HEK293 (cell line): ENCODE measurements around the gene KIF26B.

ENCODE experiments used
- CTCF ChIA-PET: fragments of 350-600 bp; formaldehyde crosslinking; extraction: SDS; loops from one replicate; lab custom pipeline; 2021; ENCODE audit warnings: antibody characterized with exemption; lab: Yijun Ruan, JAX
- POLR2A ChIA-PET: fragments of 300-600 bp; formaldehyde crosslinking; extraction: SDS; loops from one replicate; lab custom pipeline; 2020; ENCODE audit warnings: antibody characterized with exemption, inconsistent platforms; lab: Yijun Ruan, JAX
- H3K27ac ChIP-seq: fragments of 200-500 bp; sonication (Bioruptor generic); 2 replicates; pipeline ENCODE4 v1.5.1; 2014; ENCODE audit warnings: low read depth, low read length, control low read depth, inconsistent platforms; ENCODE audit errors: extremely low read depth
- H3K36me3 ChIP-seq, 2 experiments: fragments of 200-500 bp in 1 of 2; sonication (Bioruptor generic) in 1 of 2; 1 replicate in 1 of 2; 2 replicates in 1 of 2; pipeline ENCODE4 v1.5.1; 2014 to 2017; ENCODE audit warnings: inconsistent platforms in 2 of 2, low read length in 2 of 2; ENCODE audit not compliant: control insufficient read depth in 2 of 2, insufficient read depth in 1 of 2
- H3K4me1 ChIP-seq: fragments of 200-500 bp; sonication (Bioruptor generic); 2 replicates; pipeline ENCODE4 v1.5.1; 2014; ENCODE audit warnings: mild to moderate bottlenecking, low read length, inconsistent platforms; ENCODE audit not compliant: control insufficient read depth, insufficient read depth
- H3K4me3 ChIP-seq: 2 replicates; pipeline ENCODE4 v1.5.1; 2011; ENCODE audit warnings: low read depth, mild to moderate bottlenecking, control low read depth, low read length, moderate library complexity
- H3K9me3 ChIP-seq: fragments of 200-500 bp; sonication (Bioruptor generic); 2 replicates; pipeline ENCODE4 v1.5.1; 2014; ENCODE audit warnings: low read depth, low read length, inconsistent platforms; ENCODE audit not compliant: control insufficient read depth, insufficient read depth
- GLI4 ChIP-seq: fragments of 450-650 bp; formaldehyde crosslinking; IDR thresholded peaks from 2 replicates; pipeline ENCODE4 v1.5.1; 2016; ENCODE audit warnings: missing biosample characterization, missing genetic modification characterization
- KLF9 ChIP-seq: fragments of 450-650 bp; formaldehyde crosslinking; IDR thresholded peaks from 2 replicates; pipeline ENCODE4 v1.5.1; 2016; ENCODE audit warnings: missing biosample characterization, missing genetic modification characterization, low read depth
- MZF1 ChIP-seq: fragments of 450-650 bp; formaldehyde crosslinking; IDR thresholded peaks from 2 replicates; pipeline ENCODE4 v1.5.1; 2017; ENCODE audit warnings: missing biosample characterization, missing genetic modification characterization, borderline replicate concordance
- SETDB1 ChIP-seq: IDR thresholded peaks from one replicate; pipeline ENCODE4 v1.6.1; 2017; ENCODE audit warnings: mild to moderate bottlenecking, low read length, moderate library complexity, mixed read lengths; ENCODE audit not compliant: insufficient read length
- SP7 ChIP-seq: fragments of 450-650 bp; formaldehyde crosslinking; IDR thresholded peaks from 2 replicates; pipeline ENCODE4 v1.5.1; 2016; ENCODE audit warnings: missing biosample characterization, missing genetic modification characterization
- TRIM28 ChIP-seq: IDR thresholded peaks from 2 replicates; pipeline ENCODE4 v1.6.1; 2011; ENCODE audit warnings: low read length, control low read depth, borderline replicate concordance
- ZNF133 ChIP-seq: fragments of 450-650 bp; formaldehyde crosslinking; IDR thresholded peaks from 2 replicates; pipeline ENCODE4 v1.5.1; 2016; ENCODE audit warnings: missing biosample characterization, missing genetic modification characterization
- ZNF16 ChIP-seq: fragments of 450-650 bp; formaldehyde crosslinking; IDR thresholded peaks from 2 replicates; pipeline ENCODE4 v1.5.1; 2016; ENCODE audit warnings: low read depth, missing biosample characterization, missing genetic modification characterization
- ZNF221 ChIP-seq: fragments of 450-650 bp; formaldehyde crosslinking; IDR thresholded peaks from 2 replicates; pipeline ENCODE4 v1.5.1; 2017; ENCODE audit warnings: missing biosample characterization, missing genetic modification characterization, borderline replicate concordance
- ZNF274 ChIP-seq, 2 experiments: fragments of 200-500 bp in 1 of 2; fragments of 450-650 bp in 1 of 2; sonication (Bioruptor generic) in 1 of 2; formaldehyde crosslinking in 1 of 2; IDR thresholded peaks; 2 replicates each; pipeline versions ENCODE4 v1.5.1 to v1.6.1; 2014 to 2016; ENCODE audit warnings: borderline replicate concordance in 1 of 2, inconsistent platforms in 1 of 2, low read length in 1 of 2, missing biosample characterization in 1 of 2, missing genetic modification characterization in 1 of 2
- ZNF280C ChIP-seq: fragments of 450-650 bp; formaldehyde crosslinking; IDR thresholded peaks from 2 replicates; pipeline ENCODE4 v1.5.1; 2016; ENCODE audit warnings: missing biosample characterization, missing genetic modification characterization
- ZNF292 ChIP-seq: fragments of 450-650 bp; formaldehyde crosslinking; IDR thresholded peaks from 2 replicates; pipeline ENCODE4 v1.5.1; 2016; ENCODE audit warnings: low read depth, missing biosample characterization, missing genetic modification characterization, borderline replicate concordance
- ZNF324 ChIP-seq: fragments of 450-650 bp; formaldehyde crosslinking; IDR thresholded peaks from 2 replicates; pipeline ENCODE4 v1.5.1; 2016; ENCODE audit warnings: missing biosample characterization, missing genetic modification characterization
- ZNF366 ChIP-seq: fragments of 450-650 bp; formaldehyde crosslinking; conservative IDR thresholded peaks from 2 replicates; pipeline ENCODE4 v1.5.1; 2016; ENCODE audit warnings: missing biosample characterization, missing genetic modification characterization
- ZNF473 ChIP-seq: fragments of 450-650 bp; formaldehyde crosslinking; IDR thresholded peaks from 2 replicates; pipeline ENCODE4 v1.5.1; 2017; ENCODE audit warnings: missing biosample characterization, missing genetic modification characterization
- ZNF561 ChIP-seq: fragments of 450-650 bp; IDR thresholded peaks from 2 replicates; pipeline ENCODE4 v1.5.1; 2018; ENCODE audit warnings: missing biosample characterization, missing genetic modification characterization, borderline replicate concordance
- ZNF629 ChIP-seq: fragments of 450-650 bp; formaldehyde crosslinking; IDR thresholded peaks from 2 replicates; pipeline ENCODE4 v1.5.1; 2017; ENCODE audit warnings: missing biosample characterization, missing genetic modification characterization
- TF ChIP-seq, protein P1 (sequence below): fragments of 450-650 bp; formaldehyde crosslinking; IDR thresholded peaks from 2 replicates; pipeline ENCODE4 v1.5.1; 2016; ENCODE audit warnings: missing biosample characterization, missing genetic modification characterization, borderline replicate concordance
- TF ChIP-seq, protein P2 (sequence below): fragments of 450-650 bp; formaldehyde crosslinking; IDR thresholded peaks from 2 replicates; pipeline ENCODE4 v1.5.1; 2016; ENCODE audit warnings: missing biosample characterization, missing genetic modification characterization, borderline replicate concordance

The KIF26B gene

DNA sequence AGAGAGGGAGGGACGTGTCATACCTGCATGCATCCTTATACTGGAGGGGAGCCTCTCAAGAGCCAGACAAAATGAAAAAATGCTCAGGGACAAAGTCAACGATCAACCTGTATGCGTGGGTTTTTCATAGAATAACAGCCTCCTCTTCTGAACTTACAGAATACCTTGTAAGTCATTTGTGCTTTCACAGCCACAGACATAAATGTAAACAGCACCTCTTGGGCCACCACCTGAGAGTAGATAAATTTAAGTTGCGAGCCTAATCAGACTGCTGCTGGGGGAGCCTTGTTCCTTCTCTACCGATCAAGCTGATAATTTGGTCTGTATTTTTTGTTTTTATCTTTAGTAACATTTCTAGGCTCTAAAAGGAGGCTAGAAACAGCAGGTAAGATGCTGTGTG, 223.1 kb downstream of the KIF26B start:
- Histone ChIP-seq H3K36me3 (no peaks in the 10 kb centered on the region), H3K27ac (no peak overlapping the region), H3K4me3 (no peak overlapping the region), H3K4me1 (no peaks in the 10 kb centered on the region), H3K9me3 (no peaks in the 10 kb centered on the region)
- POLR2A ChIA-PET = no interaction called here
- TF ChIP-seq SETDB1 = no peak
- no peak for TF ChIP-seq SP7
- no peak for TF ChIP-seq ZNF280C (tag by site-specific recombination)
- no peak for TF ChIP-seq KLF9 (tag by site-specific recombination)
- TF ChIP-seq TRIM28 = no peak
- TF ChIP-seq MZF1 (tag by site-specific recombination) = no peak
- TF ChIP-seq ZNF366 = no peak
- no peak for TF ChIP-seq ZNF16 (tag by site-specific recombination)
- TF ChIP-seq ZNF324 (tag by site-specific recombination) = no peak
- TF ChIP-seq ZNF221 (tag by site-specific recombination) = no peak
- TF ChIP-seq, protein P1, sequence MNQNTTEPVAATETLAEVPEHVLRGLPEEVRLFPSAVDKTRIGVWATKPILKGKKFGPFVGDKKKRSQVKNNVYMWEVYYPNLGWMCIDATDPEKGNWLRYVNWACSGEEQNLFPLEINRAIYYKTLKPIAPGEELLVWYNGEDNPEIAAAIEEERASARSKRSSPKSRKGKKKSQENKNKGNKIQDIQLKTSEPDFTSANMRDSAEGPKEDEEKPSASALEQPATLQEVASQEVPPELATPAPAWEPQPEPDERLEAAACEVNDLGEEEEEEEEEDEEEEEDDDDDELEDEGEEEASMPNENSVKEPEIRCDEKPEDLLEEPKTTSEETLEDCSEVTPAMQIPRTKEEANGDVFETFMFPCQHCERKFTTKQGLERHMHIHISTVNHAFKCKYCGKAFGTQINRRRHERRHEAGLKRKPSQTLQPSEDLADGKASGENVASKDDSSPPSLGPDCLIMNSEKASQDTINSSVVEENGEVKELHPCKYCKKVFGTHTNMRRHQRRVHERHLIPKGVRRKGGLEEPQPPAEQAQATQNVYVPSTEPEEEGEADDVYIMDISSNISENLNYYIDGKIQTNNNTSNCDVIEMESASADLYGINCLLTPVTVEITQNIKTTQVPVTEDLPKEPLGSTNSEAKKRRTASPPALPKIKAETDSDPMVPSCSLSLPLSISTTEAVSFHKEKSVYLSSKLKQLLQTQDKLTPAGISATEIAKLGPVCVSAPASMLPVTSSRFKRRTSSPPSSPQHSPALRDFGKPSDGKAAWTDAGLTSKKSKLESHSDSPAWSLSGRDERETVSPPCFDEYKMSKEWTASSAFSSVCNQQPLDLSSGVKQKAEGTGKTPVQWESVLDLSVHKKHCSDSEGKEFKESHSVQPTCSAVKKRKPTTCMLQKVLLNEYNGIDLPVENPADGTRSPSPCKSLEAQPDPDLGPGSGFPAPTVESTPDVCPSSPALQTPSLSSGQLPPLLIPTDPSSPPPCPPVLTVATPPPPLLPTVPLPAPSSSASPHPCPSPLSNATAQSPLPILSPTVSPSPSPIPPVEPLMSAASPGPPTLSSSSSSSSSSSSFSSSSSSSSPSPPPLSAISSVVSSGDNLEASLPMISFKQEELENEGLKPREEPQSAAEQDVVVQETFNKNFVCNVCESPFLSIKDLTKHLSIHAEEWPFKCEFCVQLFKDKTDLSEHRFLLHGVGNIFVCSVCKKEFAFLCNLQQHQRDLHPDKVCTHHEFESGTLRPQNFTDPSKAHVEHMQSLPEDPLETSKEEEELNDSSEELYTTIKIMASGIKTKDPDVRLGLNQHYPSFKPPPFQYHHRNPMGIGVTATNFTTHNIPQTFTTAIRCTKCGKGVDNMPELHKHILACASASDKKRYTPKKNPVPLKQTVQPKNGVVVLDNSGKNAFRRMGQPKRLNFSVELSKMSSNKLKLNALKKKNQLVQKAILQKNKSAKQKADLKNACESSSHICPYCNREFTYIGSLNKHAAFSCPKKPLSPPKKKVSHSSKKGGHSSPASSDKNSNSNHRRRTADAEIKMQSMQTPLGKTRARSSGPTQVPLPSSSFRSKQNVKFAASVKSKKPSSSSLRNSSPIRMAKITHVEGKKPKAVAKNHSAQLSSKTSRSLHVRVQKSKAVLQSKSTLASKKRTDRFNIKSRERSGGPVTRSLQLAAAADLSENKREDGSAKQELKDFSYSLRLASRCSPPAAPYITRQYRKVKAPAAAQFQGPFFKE (tag by site-specific recombination) = no peak
- no peak for TF ChIP-seq ZNF133
- no peak for TF ChIP-seq ZNF629 (tag by site-specific recombination)
- no peak for TF ChIP-seq ZNF473 (tag by site-specific recombination)
- TF ChIP-seq ZNF561 (tag by site-specific recombination) = no peak
- TF ChIP-seq, protein P2, sequence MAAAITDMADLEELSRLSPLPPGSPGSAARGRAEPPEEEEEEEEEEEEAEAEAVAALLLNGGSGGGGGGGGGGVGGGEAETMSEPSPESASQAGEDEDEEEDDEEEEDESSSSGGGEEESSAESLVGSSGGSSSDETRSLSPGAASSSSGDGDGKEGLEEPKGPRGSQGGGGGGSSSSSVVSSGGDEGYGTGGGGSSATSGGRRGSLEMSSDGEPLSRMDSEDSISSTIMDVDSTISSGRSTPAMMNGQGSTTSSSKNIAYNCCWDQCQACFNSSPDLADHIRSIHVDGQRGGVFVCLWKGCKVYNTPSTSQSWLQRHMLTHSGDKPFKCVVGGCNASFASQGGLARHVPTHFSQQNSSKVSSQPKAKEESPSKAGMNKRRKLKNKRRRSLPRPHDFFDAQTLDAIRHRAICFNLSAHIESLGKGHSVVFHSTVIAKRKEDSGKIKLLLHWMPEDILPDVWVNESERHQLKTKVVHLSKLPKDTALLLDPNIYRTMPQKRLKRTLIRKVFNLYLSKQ (tag by site-specific recombination) = no peak
- TF ChIP-seq GLI4 (tag by site-specific recombination) = no peak
- no peak for TF ChIP-seq ZNF274 (IDR thresholded peaks at IDR 0.05; ENCODE audit: low read length)
- no peak for TF ChIP-seq ZNF274 (tag by site-specific recombination; IDR thresholded peaks at IDR 0.05; ENCODE audit: borderline replicate concordance)
- no peak for TF ChIP-seq ZNF292
- CTCF ChIA-PET = interaction anchor here (0.6 kb wide), 1 partner anchor 27 kb away, joined by 4 read pairs; no protein-coding TSS in a partner anchor
